ENCODE measurements around the gene BMP10.
A peak's percentile ranks its signal among the peaks of the same experiment; 100 is the strongest.

Gene BMP10

GRCh38 chr2:68853035-68853434 is 18.2 kb downstream of the BMP10 start:
- no peak for DNase-seq (ENCODE audit: low spot score)

- no peak for DNase-seq (ENCODE audit: low spot score)
Measured at GRCh38 chr2:68850524-68850923, 20.7 kb downstream of the BMP10 start.

GRCh38 chr2:68849579-68850030 is 21.6 kb downstream of the BMP10 start:
- no peak for DNase-seq (ENCODE audit: low spot score)

- no peak for DNase-seq (ENCODE audit: low spot score)
Measured at GRCh38 chr2:68847751-68848150, 23.4 kb downstream of the BMP10 start.

GRCh38 chr2:68846091-68846490 is 25.1 kb downstream of the BMP10 start:
- no peak for DNase-seq (ENCODE audit: low spot score)

- no peak for DNase-seq (ENCODE audit: low spot score)
Measured at GRCh38 chr2:68845043-68845442, 26.2 kb downstream of the BMP10 start.

- no peak for DNase-seq (ENCODE audit: low spot score)
Measured at GRCh38 chr2:68839260-68839833, 31.9 kb downstream of the BMP10 start.

- no peak for DNase-seq (ENCODE audit: low spot score)
Measured at GRCh38 chr2:68838641-68839040, 32.6 kb downstream of the BMP10 start.

- no peak for DNase-seq (ENCODE audit: low spot score)
Measured at GRCh38 chr2:68837861-68838341, 33.3 kb downstream of the BMP10 start.

GRCh38 chr2:68837164-68837860 is 33.9 kb downstream of the BMP10 start:
- peak; percentile 33 for DNase-seq (ENCODE audit: low spot score)

GRCh38 chr2:68835621-68836020 is 35.6 kb downstream of the BMP10 start:
- DNase-seq (ENCODE audit: low spot score), result no peak

GRCh38 chr2:68834737-68835376 is 36.3 kb downstream of the BMP10 start:
- DNase-seq (ENCODE audit: low spot score), result no peak

GRCh38 chr2:68833162-68833561 is 38.0 kb downstream of the BMP10 start:
- no peak for DNase-seq (ENCODE audit: low spot score)

GRCh38 chr2:68832233-68832869 is 38.8 kb downstream of the BMP10 start:
- DNase-seq (ENCODE audit: low spot score), result no peak

- no peak for DNase-seq (ENCODE audit: low spot score)
Measured at GRCh38 chr2:68831686-68832232, 39.4 kb downstream of the BMP10 start.

GRCh38 chr2:68829749-68830148 is 41.4 kb downstream of the BMP10 start:
- DNase-seq (ENCODE audit: low spot score), result no peak

- peak; percentile 11 for DNase-seq (ENCODE audit: low spot score)
Measured at GRCh38 chr2:68828887-68829708, 42.1 kb downstream of the BMP10 start.

GRCh38 chr2:68827666-68828065 is 43.5 kb downstream of the BMP10 start:
- DNase-seq (ENCODE audit: low spot score), result no peak

- DNase-seq (ENCODE audit: low spot score), result no peak
Measured at GRCh38 chr2:68825866-68826265, 45.3 kb downstream of the BMP10 start.

GRCh38 chr2:68824831-68825230 is 46.4 kb downstream of the BMP10 start:
- DNase-seq (ENCODE audit: low spot score), result no peak

- no peak for DNase-seq (ENCODE audit: low spot score)
Measured at GRCh38 chr2:68822207-68822872, 48.9 kb downstream of the BMP10 start.
